ENCODE measurements around the gene SLC6A9.

The SLC6A9 gene

GRCh38 chr1:44031252-44032169, at the start of gene SLC6A9:
SLC6A9 (minus strand) TSS chr1:44031462; CDS start chr1:44024277, 7,185 bp downstream.
- peak in 2 of 4 experiments; percentile 26 to 31 for DNase-seq

DNA sequence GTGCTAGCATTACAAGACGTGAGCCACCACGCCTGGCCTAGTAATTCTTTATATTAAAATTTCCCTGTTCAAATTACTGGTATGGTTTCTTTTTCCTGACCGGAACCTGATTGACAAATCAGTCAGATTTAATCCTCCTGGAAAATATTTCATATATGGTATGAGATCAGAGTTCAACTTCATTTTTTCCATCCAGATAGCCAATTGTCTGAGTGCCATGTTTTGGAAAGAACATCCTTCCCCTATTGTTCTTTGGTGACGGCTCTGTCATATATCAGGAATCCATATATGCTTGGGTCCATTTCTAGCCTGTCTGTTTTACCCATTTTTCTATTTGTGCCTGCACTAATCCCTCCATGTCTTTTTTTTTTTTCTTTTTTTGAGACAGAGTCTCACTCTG, 48.3 kb upstream of the SLC6A9 start:
- no peak for DNase-seq

DNA sequence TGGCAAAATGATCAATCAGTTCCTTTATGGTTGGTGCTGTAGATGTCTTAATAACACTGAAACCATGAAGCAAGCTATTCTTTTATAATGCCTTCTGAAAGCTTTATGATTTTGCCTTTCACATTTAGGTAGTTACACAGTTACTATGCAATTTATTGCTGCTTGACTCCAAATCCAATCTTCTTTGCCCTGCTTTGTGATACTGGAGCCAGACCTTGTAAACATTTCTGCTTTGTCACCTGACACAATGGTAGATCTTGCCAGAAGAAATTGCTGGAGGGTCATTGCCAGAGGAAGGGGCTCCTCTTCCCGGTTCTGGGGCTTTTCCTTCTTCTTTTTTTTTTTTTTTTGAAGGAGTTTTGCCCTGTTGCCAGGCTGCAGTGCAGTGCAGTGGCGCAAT, 46.8 kb upstream of the SLC6A9 start:
- DNase-seq, result no peak

GRCh38 chr1:44077421-44077820, 46.2 kb upstream of the SLC6A9 start:
- DNase-seq, result no peak

- no peak for DNase-seq
These were observed 44.8 kb upstream of the SLC6A9 start for GRCh38 chr1:44076066-44076465.

DNA sequence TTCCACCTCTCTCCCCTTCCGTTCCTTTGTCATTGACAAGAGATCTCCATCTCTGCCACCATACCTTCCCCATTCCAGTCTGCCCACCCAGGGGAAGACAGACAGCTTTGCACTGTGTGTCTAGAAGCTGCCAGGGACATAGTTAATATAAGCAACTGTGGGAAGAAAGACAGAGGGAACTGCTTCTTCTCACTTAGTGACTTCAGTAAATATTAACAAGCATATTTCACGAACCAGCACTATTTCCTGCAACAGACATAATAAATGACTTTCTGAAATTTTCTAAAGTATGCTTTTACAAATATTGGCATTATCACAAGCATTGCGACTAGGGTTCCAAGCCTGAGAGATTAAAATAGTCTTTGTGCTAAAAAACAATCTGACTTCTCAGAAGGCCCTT, 43.2 kb upstream of the SLC6A9 start:
- DNase-seq, result no peak

GRCh38 chr1:44073528-44073927, 42.3 kb upstream of the SLC6A9 start:
- no peak for DNase-seq

DNA sequence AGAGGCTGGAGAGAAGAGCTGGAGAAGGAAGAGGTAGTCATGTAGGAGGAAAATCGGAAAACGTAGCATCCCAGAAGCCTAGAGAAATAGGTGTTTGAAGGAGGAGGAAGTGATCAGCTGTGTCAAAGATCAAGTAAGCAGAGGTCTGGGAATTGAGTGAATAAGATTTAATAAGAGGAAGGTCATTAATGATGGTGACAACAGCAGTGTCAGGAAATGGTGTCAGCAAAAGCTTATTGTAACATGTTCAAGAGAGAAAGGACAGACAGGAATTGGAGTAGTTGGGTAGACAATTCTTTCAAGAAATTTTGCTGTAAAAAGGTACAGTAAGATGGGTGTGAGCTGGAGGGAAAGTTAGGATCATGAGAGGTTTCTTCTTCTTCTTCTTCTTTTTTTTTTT, 41.6 kb upstream of the SLC6A9 start:
- DNase-seq, result no peak

GRCh38 chr1:44072204-44072603, 40.9 kb upstream of the SLC6A9 start:
- no peak for DNase-seq

DNA sequence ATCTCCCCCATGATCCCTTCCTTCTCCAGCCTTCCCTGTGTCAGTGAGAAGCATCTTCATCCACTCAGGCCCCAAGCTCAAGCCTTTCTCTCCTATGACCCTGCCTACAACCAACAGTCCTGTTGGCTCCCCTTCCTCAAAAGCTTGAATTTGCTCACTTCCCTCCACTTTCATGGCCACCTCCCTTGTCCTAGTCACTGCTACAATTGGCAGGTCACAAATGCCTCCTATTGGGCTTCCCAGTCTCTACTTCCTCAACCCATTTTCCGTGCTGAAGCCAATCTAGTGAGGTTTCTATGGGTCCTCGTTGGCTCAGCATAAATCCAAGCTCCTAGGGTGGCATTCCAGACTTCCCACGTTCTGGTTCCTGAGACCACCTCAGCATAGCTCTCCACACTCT, 40.2 kb upstream of the SLC6A9 start:
- no peak for DNase-seq

GRCh38 chr1:44068442-44068921, 37.2 kb upstream of the SLC6A9 start:
- no peak for DNase-seq

DNA sequence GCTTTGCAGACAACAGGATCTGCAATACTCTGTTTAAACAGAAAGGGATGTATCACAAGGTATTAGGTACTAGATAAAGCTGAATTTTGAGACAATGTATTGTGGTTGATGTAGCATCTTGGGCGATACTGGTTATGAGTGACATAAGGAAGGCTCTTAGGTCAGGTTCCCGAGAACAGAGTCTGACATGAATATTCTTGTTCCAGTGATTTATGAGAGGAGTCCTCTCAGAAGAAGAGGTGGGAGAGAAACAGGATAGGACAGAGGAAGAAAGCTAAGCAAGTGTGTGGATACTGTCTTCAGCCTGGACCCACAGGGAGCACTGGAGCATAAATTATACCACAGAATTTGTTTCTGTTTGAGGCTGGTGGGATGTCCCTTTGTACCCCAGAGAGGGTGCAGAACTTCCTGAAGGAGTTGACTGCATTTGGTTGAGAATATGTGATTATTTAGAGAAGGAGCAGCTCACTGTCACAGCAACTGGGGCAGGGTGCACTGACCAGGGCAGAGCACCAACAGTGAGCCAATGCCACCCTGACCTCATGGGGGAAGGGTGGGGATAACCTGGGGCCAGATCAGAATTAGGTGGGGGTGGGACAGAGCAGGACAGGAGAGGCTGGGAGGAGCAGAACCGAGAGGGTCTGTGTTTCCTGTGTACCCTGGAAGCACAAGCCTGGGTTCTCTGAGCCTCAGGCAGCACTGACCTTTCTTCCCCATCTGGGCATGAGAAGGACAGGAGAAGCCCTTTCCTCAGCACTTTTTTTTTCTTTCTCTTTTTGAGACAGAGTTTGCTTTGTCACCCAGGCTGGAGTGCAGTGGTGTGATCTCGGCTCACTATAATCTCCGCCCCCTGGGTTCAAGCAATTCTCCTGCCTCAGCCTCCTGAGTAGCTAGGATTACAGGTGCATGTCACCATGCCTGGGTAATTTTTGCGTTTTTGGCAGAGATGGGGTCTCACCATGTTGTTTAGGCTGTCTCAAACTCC, 36.3 kb upstream of the SLC6A9 start:
- DNase-seq, result no peak

GRCh38 chr1:44062656-44063179, 31.5 kb upstream of the SLC6A9 start:
- DNase-seq, result no peak

- DNase-seq, result no peak
These were observed 30.6 kb upstream of the SLC6A9 start for GRCh38 chr1:44061857-44062256.

GRCh38 chr1:44060830-44061267, 29.6 kb upstream of the SLC6A9 start:
- no peak for DNase-seq

GRCh38 chr1:44059664-44060355, 28.5 kb upstream of the SLC6A9 start:
- no peak for DNase-seq

DNA sequence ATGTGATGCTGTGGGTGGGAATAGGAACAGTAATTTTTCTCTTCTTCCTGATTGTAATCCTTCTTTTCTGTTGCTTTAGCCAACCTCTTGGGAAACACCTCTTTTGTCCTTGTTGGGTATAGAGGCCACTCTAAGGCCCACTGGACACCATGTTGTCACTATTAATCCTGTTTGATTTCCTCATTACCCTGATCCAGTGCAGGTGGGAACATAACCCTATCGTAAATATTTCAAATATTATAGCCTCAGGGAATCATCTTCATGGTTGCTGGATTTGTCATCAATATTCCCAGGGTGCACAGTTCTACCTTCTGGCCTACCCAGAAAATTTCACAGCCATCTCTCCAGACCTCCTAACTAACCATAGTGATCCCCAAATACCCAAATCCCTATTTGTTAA, 27.9 kb upstream of the SLC6A9 start:
- DNase-seq, result no peak

- DNase-seq, result no peak
These were observed 26.0 kb upstream of the SLC6A9 start for GRCh38 chr1:44057293-44057692.

DNA sequence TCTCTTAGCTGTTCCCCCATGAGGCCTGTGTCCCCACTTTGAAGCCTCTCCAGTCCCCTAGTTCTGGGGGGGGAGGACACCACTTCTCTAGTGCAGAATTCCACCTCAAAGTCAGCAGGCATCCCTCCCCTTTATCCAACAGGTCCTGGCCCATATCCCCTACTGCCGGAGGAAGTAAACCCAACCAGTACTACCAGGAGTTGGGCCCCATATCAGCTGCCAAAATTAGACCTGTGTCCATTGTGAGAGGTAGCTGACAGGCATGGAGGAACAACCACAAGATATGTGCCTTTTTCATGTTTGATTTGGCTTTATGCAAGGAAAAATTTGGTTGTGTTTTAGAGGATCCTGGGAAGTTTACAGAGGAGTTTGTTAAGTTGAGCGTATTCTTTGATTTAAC, 22.1 kb upstream of the SLC6A9 start:
- no peak for DNase-seq

- no peak for DNase-seq
These were observed 19.0 kb upstream of the SLC6A9 start for GRCh38 chr1:44050261-44050660.

- DNase-seq, result no peak
These were observed 18.6 kb upstream of the SLC6A9 start for GRCh38 chr1:44049839-44050238.

DNA sequence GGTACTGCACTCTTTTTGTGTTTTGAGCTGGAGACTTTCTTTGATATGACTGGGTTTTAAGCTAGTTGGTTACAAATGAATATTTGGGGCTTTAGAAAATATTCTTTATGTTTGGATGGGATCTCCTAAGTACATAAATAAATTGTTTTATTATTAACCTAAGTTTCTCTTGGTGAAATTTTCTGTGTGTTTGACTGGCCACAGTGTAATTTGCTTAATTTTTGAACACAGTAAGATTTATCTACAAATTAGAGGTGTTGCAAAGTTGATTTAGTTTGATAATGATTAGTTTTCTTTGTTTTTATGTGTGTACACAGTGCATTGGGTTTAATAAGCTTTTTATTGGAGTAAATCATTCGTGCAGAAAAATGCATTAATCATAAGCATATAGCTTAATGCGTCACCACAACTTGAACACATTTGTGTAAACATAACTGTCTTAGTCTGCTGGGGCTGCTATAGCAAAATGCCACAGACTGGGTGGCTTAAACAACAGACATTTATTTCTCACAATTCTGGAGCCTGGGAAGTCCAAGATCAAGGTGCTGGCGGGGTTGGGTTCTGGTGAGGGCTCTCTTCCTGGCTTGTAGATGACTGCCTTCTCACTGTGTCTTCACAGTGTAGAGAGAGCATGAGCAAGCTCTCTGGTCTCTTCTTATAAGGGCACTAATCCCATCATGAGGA, 17.4 kb upstream of the SLC6A9 start:
- no peak for DNase-seq

Measured in activated CD4-positive, CD25-positive, alpha-beta regulatory T cell (primary cell).